ENCODE measurements around the gene HACD2.

HACD2 gene

GRCh38 chr3:123571264-123571972 lies 13.4 kb downstream of the HACD2 start:
- ATAC-seq (ENCODE audit: low read depth), result no peak
- no peak for TF ChIP-seq CTCF (IDR thresholded peaks at IDR 0.05; ENCODE audit: poor library complexity, severe bottlenecking)

GRCh38 chr3:123568875-123569274 lies 16.0 kb downstream of the HACD2 start:
- H3K27ac ChIP-seq (ENCODE audit: poor library complexity, severe bottlenecking), result no peak overlapping the region
- ATAC-seq (ENCODE audit: low read depth) (no peak), DNase-seq (ENCODE audit: low spot score) (no peak)
- no peaks in the 10 kb centered on the region for H3K27me3 ChIP-seq (ENCODE audit: insufficient read depth, poor library complexity, severe bottlenecking)
- no peak overlapping the region for H3K4me3 ChIP-seq (ENCODE audit: severe bottlenecking)
- peaks cover 60% of the 10 kb centered on the region for H3K36me3 ChIP-seq (ENCODE audit: low read depth)
- no peaks in the 10 kb centered on the region for H3K4me1 ChIP-seq (ENCODE audit: insufficient read depth, poor library complexity, severe bottlenecking)
- H3K9me3 ChIP-seq (ENCODE audit: severe bottlenecking), result no peaks in the 10 kb centered on the region
- no peak for TF ChIP-seq CTCF (IDR thresholded peaks at IDR 0.05; ENCODE audit: poor library complexity, severe bottlenecking)

More at GRCh38 chr3:123571264-123571972, 13.4 kb downstream of the HACD2 start:
- Histone ChIP-seq H3K27ac (ENCODE audit: poor library complexity, severe bottlenecking) (no peak overlapping the region), H3K27me3 (ENCODE audit: insufficient read depth, poor library complexity, severe bottlenecking) (no peaks in the 10 kb centered on the region), H3K9me3 (ENCODE audit: severe bottlenecking) (no peaks in the 10 kb centered on the region), H3K36me3 (ENCODE audit: low read depth) (peaks cover 76% of the 10 kb centered on the region), H3K4me1 (ENCODE audit: insufficient read depth, poor library complexity, severe bottlenecking) (no peaks in the 10 kb centered on the region), H3K4me3 (ENCODE audit: severe bottlenecking) (no peak overlapping the region)
- DNase-seq (ENCODE audit: low spot score), result no peak

- H3K9me3 ChIP-seq (ENCODE audit: severe bottlenecking), result no peaks in the 10 kb centered on the region
- H3K27ac ChIP-seq (ENCODE audit: poor library complexity, severe bottlenecking), result no peak overlapping the region
- H3K4me3 ChIP-seq (ENCODE audit: severe bottlenecking), result no peak overlapping the region
- ATAC-seq (ENCODE audit: low read depth) (no peak), DNase-seq (ENCODE audit: low spot score) (no peak)
- peaks cover 53% of the 10 kb centered on the region for H3K36me3 ChIP-seq (ENCODE audit: low read depth)
- no peaks in the 10 kb centered on the region for H3K27me3 ChIP-seq (ENCODE audit: insufficient read depth, poor library complexity, severe bottlenecking)
- TF ChIP-seq CTCF (IDR thresholded peaks at IDR 0.05; ENCODE audit: poor library complexity, severe bottlenecking), result no peak
- no peaks in the 10 kb centered on the region for H3K4me1 ChIP-seq (ENCODE audit: insufficient read depth, poor library complexity, severe bottlenecking)
These were observed 16.8 kb downstream of the HACD2 start for GRCh38 chr3:123568034-123568433.

- Histone ChIP-seq H3K27ac (ENCODE audit: poor library complexity, severe bottlenecking) (no peak overlapping the region), H3K4me1 (ENCODE audit: insufficient read depth, poor library complexity, severe bottlenecking) (no peaks in the 10 kb centered on the region), H3K27me3 (ENCODE audit: insufficient read depth, poor library complexity, severe bottlenecking) (no peaks in the 10 kb centered on the region), H3K36me3 (ENCODE audit: low read depth) (peaks cover 37% of the 10 kb centered on the region), H3K9me3 (ENCODE audit: severe bottlenecking) (no peaks in the 10 kb centered on the region), H3K4me3 (ENCODE audit: severe bottlenecking) (no peak overlapping the region)
- DNase-seq (ENCODE audit: low spot score) (no peak), ATAC-seq (ENCODE audit: low read depth) (no peak)
- no peak for TF ChIP-seq CTCF (IDR thresholded peaks at IDR 0.05; ENCODE audit: poor library complexity, severe bottlenecking)
These were observed 20.8 kb downstream of the HACD2 start for GRCh38 chr3:123564056-123564455.

- H3K27me3 ChIP-seq (ENCODE audit: insufficient read depth, poor library complexity, severe bottlenecking), result no peaks in the 10 kb centered on the region
- no peak for TF ChIP-seq CTCF (IDR thresholded peaks at IDR 0.05; ENCODE audit: poor library complexity, severe bottlenecking)
- H3K9me3 ChIP-seq (ENCODE audit: severe bottlenecking), result no peaks in the 10 kb centered on the region
- H3K4me3 ChIP-seq (ENCODE audit: severe bottlenecking), result no peak overlapping the region
- ATAC-seq (ENCODE audit: low read depth), result no peak
- H3K27ac ChIP-seq (ENCODE audit: poor library complexity, severe bottlenecking), result no peak overlapping the region
- H3K4me1 ChIP-seq (ENCODE audit: insufficient read depth, poor library complexity, severe bottlenecking), result no peaks in the 10 kb centered on the region
- no peak for DNase-seq (ENCODE audit: low spot score)
- H3K36me3 ChIP-seq (ENCODE audit: low read depth), result peaks cover 33% of the 10 kb centered on the region
These were observed 22.3 kb downstream of the HACD2 start for GRCh38 chr3:123562547-123562946.

Measured in RWPE2 (cell line).